Stimulated activated CD4-positive, alpha-beta T cell treated with anti-CD3 and anti-CD28 coated beads, Interleukin-4, amount 100 ng/mL, for 48 hours (primary cell): ENCODE results near the gene SFTPB.

ENCODE experiments used
- DNase-seq, 2 donors: peaks; one replicate each; pipeline ENCODE4 v3.0.0-alpha.2; 2020; ENCODE audit warnings: low read depth in 2 of 2

The SFTPB gene

GRCh38 chr2:85613717-85614515 lies 54.1 kb downstream of the SFTPB start:
- no peak for DNase-seq

GRCh38 chr2:85611705-85612587 lies 56.1 kb downstream of the SFTPB start, which contains the start of gene C2orf68:
C2orf68 (minus strand) TSS chr2:85612066; CDS start chr2:85611984, 82 bp downstream.
- DNase-seq, result peak; percentile 83 to 87

DNA sequence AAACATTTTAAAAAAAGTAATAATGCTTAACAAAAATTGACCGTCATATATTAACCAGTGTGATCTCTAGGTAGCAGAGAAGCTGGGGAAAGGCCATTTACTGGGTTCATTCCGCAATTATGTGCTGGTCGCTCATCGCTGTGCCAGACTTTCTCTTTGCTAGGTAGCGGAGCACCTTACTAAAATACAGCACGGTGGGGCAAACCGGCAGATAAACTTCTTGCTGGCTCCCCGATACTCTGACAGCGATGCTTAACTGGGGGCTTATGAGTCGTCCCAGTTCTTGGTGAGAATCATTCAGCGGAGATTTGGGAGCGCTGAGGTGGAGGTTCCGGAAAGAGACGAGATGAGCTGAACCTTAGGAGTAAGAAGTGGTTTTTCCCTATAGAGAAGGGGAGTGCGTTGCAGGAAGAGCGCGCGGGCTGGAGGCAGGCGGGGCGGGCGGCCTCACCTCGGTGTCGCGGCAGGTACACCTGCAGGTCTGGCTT lies 56.7 kb downstream of the SFTPB start:
- DNase-seq, result no peak
